Neural crest cell (in vitro differentiated cells): ENCODE data around the gene TNS3. TPM values are rescaled to one million over a fixed set of nuclear protein-coding genes. Genes with fewer than 3 reads are reported as not detected.
"Not testable (repeated sequence)": the region's sequence is repeated elsewhere in the genome, so short reads cannot be mapped to it uniquely, and the experiment has no call there.

ENCODE experiments used
- DNase-seq: peaks from one replicate; pipeline ENCODE4 v3.0.0; 2021; ENCODE audit warnings: low read depth, mixed read lengths, low spot score
- H3K27ac Mint-ChIP-seq: one replicate; pipeline ENCODE4 v1.8.0; 2021; ENCODE audit warnings: mild to moderate bottlenecking, mixed read lengths; ENCODE audit not compliant: unreplicated experiment
- H3K27me3 Mint-ChIP-seq: 2 replicates; pipeline ENCODE4 v1.8.0; 2021; ENCODE audit warnings: low read depth, mild to moderate bottlenecking, mixed read lengths
- H3K36me3 Mint-ChIP-seq: 2 replicates; pipeline ENCODE4 v1.8.0; 2021; ENCODE audit warnings: low read depth, mild to moderate bottlenecking, mixed read lengths
- H3K4me1 Mint-ChIP-seq: 2 replicates; pipeline ENCODE4 v1.8.0; 2021; ENCODE audit warnings: mixed read lengths
- H3K4me3 Mint-ChIP-seq: one replicate; pipeline ENCODE4 v1.8.0; 2021; ENCODE audit warnings: mild to moderate bottlenecking, mixed read lengths
- H3K9me3 Mint-ChIP-seq: 2 replicates; pipeline ENCODE4 v1.8.0; 2021; ENCODE audit warnings: mixed read lengths
- total RNA-seq: library from RNA; stranded (reverse); gene quantifications from 2 replicates; pipeline ENCODE4 v1.2.1, GENCODE V29; 2021
- TF ChIP-seq, protein P1 (sequence below): fragments of 200-600 bp; sonication (generic); conservative IDR thresholded peaks from 2 replicates; pipeline ENCODE4 v1.5.0; 2021; ENCODE audit warnings: antibody characterized with exemption, mild to moderate bottlenecking

The TNS3 gene
- total RNA-seq, 1 donor from 2014 or later, result 26.4 TPM

DNA sequence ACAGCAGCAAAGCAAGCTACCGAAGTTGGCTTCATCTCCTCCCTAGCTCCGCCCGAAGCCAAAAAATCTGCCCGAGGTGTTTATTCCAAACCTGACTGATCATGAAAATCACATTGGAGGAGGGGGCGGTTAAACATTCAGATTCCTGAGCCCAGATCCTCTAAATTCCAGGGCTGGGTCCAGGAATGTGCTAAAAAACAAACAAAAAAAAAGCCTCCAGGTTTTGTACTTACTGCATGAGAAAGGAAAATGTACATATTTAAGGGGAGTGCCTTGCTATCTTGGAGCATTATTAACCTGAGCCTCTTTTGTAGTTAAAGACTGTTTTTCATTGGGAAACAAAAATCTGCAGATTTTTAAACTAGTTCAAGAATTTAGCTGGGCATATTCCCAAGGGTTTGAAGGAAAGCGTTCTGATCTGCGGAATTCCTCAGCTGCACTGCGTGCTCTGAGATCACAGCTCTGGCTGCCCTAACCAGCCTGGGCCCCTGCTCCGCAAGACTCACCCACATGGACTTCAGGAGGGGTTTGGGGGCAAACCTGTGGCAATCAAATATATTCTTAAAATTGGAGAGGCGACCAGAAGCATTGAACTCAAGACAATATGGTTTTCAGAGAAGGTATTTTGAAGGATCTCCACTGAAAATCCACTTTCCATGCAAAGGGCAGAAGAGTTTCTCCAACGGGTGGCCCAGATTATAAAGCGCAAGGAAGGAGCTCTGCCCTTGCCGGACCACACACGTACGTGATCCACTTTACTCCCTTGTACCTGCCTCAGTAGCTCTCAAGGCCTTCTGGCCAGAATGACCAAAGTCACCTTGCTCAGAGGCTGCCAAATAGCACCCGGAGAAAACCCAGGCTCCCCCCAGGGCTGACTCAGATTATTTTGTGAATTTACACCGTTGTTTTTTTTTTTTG is 10.0 kb upstream of the TNS3 start:
- Mint-ChIP-seq H3K36me3 (no peaks in the 10 kb centered on the region), H3K27me3 (no peaks in the 10 kb centered on the region), H3K4me1 (peaks cover 9% of the 10 kb centered on the region), H3K4me3 (no peak overlapping the region), H3K27ac (no peak overlapping the region), H3K9me3 (no peaks in the 10 kb centered on the region)
- no peak for DNase-seq
- TF ChIP-seq, protein P1, sequence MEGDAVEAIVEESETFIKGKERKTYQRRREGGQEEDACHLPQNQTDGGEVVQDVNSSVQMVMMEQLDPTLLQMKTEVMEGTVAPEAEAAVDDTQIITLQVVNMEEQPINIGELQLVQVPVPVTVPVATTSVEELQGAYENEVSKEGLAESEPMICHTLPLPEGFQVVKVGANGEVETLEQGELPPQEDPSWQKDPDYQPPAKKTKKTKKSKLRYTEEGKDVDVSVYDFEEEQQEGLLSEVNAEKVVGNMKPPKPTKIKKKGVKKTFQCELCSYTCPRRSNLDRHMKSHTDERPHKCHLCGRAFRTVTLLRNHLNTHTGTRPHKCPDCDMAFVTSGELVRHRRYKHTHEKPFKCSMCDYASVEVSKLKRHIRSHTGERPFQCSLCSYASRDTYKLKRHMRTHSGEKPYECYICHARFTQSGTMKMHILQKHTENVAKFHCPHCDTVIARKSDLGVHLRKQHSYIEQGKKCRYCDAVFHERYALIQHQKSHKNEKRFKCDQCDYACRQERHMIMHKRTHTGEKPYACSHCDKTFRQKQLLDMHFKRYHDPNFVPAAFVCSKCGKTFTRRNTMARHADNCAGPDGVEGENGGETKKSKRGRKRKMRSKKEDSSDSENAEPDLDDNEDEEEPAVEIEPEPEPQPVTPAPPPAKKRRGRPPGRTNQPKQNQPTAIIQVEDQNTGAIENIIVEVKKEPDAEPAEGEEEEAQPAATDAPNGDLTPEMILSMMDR, result no peak

DNA sequence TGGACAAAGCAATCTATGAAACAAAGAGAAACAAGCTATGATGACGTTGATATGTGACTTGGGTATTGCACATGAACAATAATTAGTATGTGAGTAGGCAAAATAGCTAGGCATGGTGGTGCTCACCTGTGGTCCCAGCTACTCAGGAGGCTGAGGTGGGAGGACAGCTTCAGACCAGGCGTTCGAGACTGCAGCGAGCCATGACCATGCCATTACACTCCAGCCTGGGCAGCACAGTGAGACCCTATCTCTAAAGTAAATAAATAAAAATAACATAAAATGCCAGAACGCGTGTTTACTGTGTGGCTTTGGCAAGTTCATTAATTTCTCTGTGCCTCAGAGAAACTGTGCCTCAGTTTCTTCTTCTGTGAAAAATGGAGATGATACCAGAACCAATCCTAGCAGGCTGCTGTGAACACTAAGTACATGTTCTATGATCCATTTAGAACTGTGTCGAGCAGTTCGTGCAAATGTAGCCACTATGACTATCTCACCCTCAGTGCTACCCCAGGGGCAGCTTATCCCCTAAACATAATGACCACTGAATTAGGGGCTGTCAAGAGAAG is 9.3 kb upstream of the TNS3 start:
- no peak overlapping the region for H3K4me3 Mint-ChIP-seq
- no peaks in the 10 kb centered on the region for H3K36me3 Mint-ChIP-seq
- TF ChIP-seq, protein P1, result no peak
- H3K9me3 Mint-ChIP-seq, result no peaks in the 10 kb centered on the region
- H3K4me1 Mint-ChIP-seq, result peaks cover 9% of the 10 kb centered on the region
- no peak overlapping the region for H3K27ac Mint-ChIP-seq
- H3K27me3 Mint-ChIP-seq, result no peaks in the 10 kb centered on the region
- no peak for DNase-seq

DNA sequence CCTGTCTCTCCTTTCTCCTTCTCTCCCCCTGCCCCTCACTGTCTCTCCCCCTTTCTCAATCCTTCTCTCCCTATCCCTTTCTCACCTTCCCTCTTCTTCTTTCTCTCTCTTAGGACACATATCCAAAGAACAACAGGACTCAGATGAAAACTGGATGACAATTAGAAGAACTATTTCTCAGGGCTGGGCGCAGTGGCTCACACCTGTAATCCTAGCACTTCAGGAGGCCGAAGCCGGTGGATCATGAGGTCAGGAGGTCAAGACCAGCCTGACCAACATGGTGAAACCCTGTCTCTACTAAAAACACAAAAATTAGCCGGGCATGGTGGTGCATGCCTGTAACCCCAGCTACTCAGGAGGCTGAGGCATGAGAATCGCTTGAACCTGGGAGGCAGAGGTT is 8.3 kb upstream of the TNS3 start:
- H3K4me3 Mint-ChIP-seq, H3K27me3 Mint-ChIP-seq, H3K27ac Mint-ChIP-seq, H3K4me1 Mint-ChIP-seq, H3K9me3 Mint-ChIP-seq, DNase-seq, H3K36me3 Mint-ChIP-seq: not testable (repeated sequence)

DNA sequence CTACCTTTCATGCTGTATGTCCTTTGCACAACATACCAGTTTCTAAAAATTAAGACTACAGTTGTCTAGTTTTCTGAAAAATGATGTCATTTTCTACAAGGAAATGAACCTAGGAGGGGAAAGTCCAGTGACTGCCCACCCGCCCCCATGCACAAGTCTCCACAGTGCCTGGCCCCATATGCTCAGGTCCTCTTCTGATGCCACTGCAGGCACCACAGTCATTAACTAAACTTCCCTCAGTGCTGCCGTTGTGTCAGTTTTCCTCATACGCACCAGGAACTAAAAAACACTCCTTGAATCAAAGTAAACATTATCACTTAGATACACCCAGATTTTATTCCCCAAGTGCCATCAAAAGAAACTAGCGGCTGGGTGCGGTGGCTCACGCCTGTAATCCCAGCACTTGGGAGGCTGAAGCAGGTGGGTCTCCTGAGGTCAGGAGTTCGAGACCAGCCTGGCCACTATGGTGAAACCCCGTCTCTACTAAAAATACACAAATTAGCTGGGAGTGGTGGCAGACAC is 6.9 kb upstream of the TNS3 start:
- H3K4me1 Mint-ChIP-seq, result peaks cover 9% of the 10 kb centered on the region
- peaks cover 4% of the 10 kb centered on the region for H3K27me3 Mint-ChIP-seq
- TF ChIP-seq, protein P1, result no peak

DNA sequence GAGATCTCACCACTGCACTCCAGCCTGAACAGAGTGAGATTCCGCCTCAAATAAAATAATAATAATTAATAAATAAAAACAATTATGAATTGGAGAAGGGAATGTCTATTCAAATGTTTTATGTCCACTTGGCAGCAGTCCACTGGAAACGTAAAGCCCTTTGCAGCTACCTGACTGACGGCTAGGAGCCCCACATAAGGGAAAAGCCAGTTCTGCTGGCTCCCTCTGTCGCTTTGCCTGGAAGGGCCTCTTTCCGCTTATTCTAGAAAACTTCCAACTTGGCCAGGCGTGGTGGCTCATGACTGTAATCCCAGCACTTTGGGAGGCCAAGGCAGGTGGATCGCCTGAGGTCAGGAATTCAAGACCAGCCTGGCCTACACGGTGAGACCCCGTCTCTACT is 6.1 kb upstream of the TNS3 start:
- peaks cover 5% of the 10 kb centered on the region for H3K9me3 Mint-ChIP-seq
- no peak overlapping the region for H3K27ac Mint-ChIP-seq
- no peak overlapping the region for H3K4me3 Mint-ChIP-seq
- no peaks in the 10 kb centered on the region for H3K36me3 Mint-ChIP-seq
- DNase-seq, result no peak
- TF ChIP-seq, protein P1, result no peak
- H3K27me3 Mint-ChIP-seq, result peaks cover 5% of the 10 kb centered on the region
- peaks cover 5% of the 10 kb centered on the region for H3K4me1 Mint-ChIP-seq

More for the DNA sequence above, 6.9 kb upstream of the TNS3 start:
- no peak for DNase-seq
- Mint-ChIP-seq H3K4me3 (no peak overlapping the region), H3K36me3 (no peaks in the 10 kb centered on the region), H3K27ac (no peak overlapping the region), H3K9me3 (peaks cover 5% of the 10 kb centered on the region)

DNA sequence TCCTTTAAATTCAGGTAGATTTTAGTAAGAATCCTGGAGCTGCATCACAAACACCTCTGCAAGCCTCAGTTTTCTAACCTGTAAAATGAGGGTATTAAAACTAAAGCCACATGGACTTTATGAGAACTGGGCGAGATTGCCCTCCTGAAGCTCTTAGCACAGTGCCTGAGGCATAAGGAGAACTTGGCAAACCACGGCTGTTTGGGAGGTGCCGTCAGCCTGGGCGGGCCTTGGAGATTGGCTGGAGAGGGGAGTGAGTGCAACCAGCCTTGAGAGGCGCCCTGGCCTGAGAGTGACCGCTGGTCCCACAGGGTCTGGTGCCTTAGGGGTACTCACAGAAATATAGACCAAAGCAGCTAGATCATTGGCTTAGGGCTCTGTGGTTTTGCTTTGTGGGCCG is 5.4 kb upstream of the TNS3 start:
- Mint-ChIP-seq H3K36me3 (no peaks in the 10 kb centered on the region), H3K4me3 (no peak overlapping the region), H3K9me3 (peaks cover 5% of the 10 kb centered on the region), H3K27ac (no peak overlapping the region), H3K27me3 (peaks cover 11% of the 10 kb centered on the region), H3K4me1 (peaks cover 7% of the 10 kb centered on the region)
- DNase-seq, result no peak
- TF ChIP-seq, protein P1, result no peak
